Measurements from ENCODE around the gene HOOK1.
"Not testable (repeated sequence)": the region's sequence is repeated elsewhere in the genome, so short reads cannot be mapped to it uniquely, and the experiment has no call there.

Gene HOOK1

GRCh38 chr1:59880735-59881134 lies 66.0 kb downstream of the HOOK1 start:
- no peak for DNase-seq (ENCODE audit: low read depth in 2 of 2, low spot score in 1 of 2)

GRCh38 chr1:59885160-59885832 lies 70.5 kb downstream of the HOOK1 start:
- DNase-seq (ENCODE audit: low read depth in 2 of 2, low spot score in 1 of 2), result no peak

GRCh38 chr1:59892841-59893811 lies 78.4 kb downstream of the HOOK1 start:
- no peak for DNase-seq (ENCODE audit: low read depth in 2 of 2, low spot score in 1 of 2)

GRCh38 chr1:59897165-59897564 lies 82.4 kb downstream of the HOOK1 start:
- DNase-seq (ENCODE audit: low read depth in 2 of 2, low spot score in 1 of 2), result no peak

GRCh38 chr1:59898927-59899326 lies 84.2 kb downstream of the HOOK1 start:
- DNase-seq (ENCODE audit: low read depth in 2 of 2, low spot score in 1 of 2), result no peak

GRCh38 chr1:59900640-59901039 lies 85.9 kb downstream of the HOOK1 start:
- DNase-seq (ENCODE audit: low read depth in 2 of 2, low spot score in 1 of 2), result no peak

GRCh38 chr1:59901770-59902388 lies 87.1 kb downstream of the HOOK1 start:
- DNase-seq (ENCODE audit: low read depth in 2 of 2, low spot score in 1 of 2), result no peak

GRCh38 chr1:59903141-59903754 lies 88.5 kb downstream of the HOOK1 start:
- DNase-seq (ENCODE audit: low read depth in 2 of 2, low spot score in 1 of 2), result no peak

GRCh38 chr1:59906931-59907330 lies 92.2 kb downstream of the HOOK1 start:
- DNase-seq (ENCODE audit: low read depth in 2 of 2, low spot score in 1 of 2), result no peak

- DNase-seq (ENCODE audit: low read depth in 2 of 2, low spot score in 1 of 2), result no peak
Observed at GRCh38 chr1:59908084-59908483, 93.3 kb downstream of the HOOK1 start.

GRCh38 chr1:59908682-59909081 lies 93.9 kb downstream of the HOOK1 start:
- no peak for DNase-seq (ENCODE audit: low read depth in 2 of 2, low spot score in 1 of 2)

GRCh38 chr1:59914791-59915286 lies 100.1 kb downstream of the HOOK1 start:
- DNase-seq (ENCODE audit: low read depth in 2 of 2, low spot score in 1 of 2), result not testable (repeated sequence)

GRCh38 chr1:59915516-59915915 lies 100.8 kb downstream of the HOOK1 start:
- no peak for DNase-seq (ENCODE audit: low read depth in 2 of 2, low spot score in 1 of 2)

GRCh38 chr1:59917026-59917784 lies 102.5 kb downstream of the HOOK1 start:
- no peak for DNase-seq (ENCODE audit: low read depth in 2 of 2, low spot score in 1 of 2)

- DNase-seq (ENCODE audit: low read depth in 2 of 2, low spot score in 1 of 2), result no peak
Observed at GRCh38 chr1:59917785-59918180, 103.0 kb downstream of the HOOK1 start.

GRCh38 chr1:59919746-59920145 lies 105.0 kb downstream of the HOOK1 start:
- DNase-seq (ENCODE audit: low read depth in 2 of 2, low spot score in 1 of 2), result no peak

- DNase-seq (ENCODE audit: low read depth in 2 of 2, low spot score in 1 of 2), result not testable (repeated sequence)
Observed at GRCh38 chr1:59921258-59921899, 106.6 kb downstream of the HOOK1 start.

GRCh38 chr1:59924653-59925052 lies 109.9 kb downstream of the HOOK1 start:
- no peak for DNase-seq (ENCODE audit: low read depth in 2 of 2, low spot score in 1 of 2)

All from stimulated activated CD8-positive, alpha-beta memory T cell treated with anti-CD3 and anti-CD28 coated beads, Interleukin-4, amount 100 ng/mL, for 4 hours (primary cell).